ENCODE results near the gene KIF25. TPM values are rescaled to one million over a fixed set of nuclear protein-coding genes. Genes with fewer than 3 reads are reported as not detected.

KIF25 gene
- total RNA-seq, 1 donor from 2014 or later, result not detected

DNA sequence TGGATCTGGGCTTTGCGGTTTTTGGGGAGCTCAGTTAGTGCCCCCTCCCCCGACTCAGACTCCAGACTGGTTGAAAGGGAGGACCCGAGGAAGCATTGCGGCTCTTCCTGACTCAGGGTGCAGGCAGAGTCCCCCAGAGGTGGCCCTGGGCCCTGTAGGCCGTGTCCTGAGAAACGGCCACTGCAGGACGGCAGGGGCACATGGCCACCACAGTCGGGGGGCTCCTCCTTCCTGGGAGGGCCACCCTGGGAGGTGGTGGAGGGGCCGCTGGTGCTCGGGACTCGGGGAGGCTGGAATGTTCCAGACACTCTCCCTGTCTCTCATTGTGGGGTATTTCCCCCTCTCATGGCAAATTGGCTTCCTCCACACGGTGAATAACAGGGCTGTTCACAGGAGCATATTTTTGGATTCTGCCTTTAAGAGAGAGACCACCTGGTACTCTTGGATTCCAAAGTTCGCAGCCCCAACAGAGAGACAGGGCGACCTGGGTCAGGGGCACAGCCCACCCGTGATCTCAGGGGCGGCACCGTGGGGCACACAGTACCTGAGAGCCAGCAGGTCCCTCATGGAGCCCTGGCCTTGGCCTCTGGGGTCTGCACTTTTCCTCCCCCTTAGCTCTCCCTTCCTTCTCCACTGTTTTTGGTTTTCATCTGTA, 45.8 kb downstream of the KIF25 start:
- H3K4me1 Mint-ChIP-seq (ENCODE audit: unreplicated experiment), result peaks cover 9% of the 10 kb centered on the region
- H3K4me3 Mint-ChIP-seq (ENCODE audit: unreplicated experiment), result no peak overlapping the region
- DNase-seq (ENCODE audit: low spot score), result no peak
- TF ChIP-seq, protein P1, sequence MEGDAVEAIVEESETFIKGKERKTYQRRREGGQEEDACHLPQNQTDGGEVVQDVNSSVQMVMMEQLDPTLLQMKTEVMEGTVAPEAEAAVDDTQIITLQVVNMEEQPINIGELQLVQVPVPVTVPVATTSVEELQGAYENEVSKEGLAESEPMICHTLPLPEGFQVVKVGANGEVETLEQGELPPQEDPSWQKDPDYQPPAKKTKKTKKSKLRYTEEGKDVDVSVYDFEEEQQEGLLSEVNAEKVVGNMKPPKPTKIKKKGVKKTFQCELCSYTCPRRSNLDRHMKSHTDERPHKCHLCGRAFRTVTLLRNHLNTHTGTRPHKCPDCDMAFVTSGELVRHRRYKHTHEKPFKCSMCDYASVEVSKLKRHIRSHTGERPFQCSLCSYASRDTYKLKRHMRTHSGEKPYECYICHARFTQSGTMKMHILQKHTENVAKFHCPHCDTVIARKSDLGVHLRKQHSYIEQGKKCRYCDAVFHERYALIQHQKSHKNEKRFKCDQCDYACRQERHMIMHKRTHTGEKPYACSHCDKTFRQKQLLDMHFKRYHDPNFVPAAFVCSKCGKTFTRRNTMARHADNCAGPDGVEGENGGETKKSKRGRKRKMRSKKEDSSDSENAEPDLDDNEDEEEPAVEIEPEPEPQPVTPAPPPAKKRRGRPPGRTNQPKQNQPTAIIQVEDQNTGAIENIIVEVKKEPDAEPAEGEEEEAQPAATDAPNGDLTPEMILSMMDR (IDR thresholded peaks at IDR 0.05; ENCODE audit: unreplicated experiment), result no peak
- peaks cover 14% of the 10 kb centered on the region for H3K36me3 Mint-ChIP-seq (ENCODE audit: low read depth, unreplicated experiment)
- no peak overlapping the region for H3K27ac Mint-ChIP-seq (ENCODE audit: unreplicated experiment)
- H3K9me3 Mint-ChIP-seq (ENCODE audit: unreplicated experiment), result peaks cover 9% of the 10 kb centered on the region
- peaks cover 2% of the 10 kb centered on the region for H3K27me3 Mint-ChIP-seq (ENCODE audit: unreplicated experiment)

DNA sequence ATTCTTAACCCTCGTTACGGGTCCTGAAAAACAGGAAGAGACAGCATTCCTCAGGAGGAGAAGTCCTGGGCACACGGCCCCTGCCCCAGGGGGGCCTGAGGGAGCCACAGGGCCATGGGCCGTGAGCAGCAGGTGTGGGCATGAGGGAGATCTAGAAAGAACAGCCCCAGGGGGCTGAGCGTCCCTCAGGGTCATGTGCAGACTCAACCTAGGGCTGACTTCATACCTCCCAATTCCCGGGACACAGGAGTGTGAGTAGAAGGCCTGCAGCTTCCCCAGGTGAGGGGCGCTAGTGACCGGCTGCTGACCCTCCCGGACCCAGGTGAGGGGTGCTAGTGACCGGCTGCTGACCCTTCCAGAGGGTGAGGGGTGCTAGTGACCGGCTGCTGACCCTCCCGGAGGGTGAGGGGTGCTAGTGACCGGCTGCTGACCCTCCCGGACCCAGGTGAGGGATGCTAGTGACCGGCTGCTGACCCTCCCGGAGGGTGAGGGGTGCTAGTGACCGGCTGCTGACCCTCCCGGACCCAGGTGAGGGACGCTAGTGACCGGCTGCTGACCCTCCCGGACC, 46.5 kb downstream of the KIF25 start:
- H3K27me3 Mint-ChIP-seq (ENCODE audit: unreplicated experiment), result peaks cover 2% of the 10 kb centered on the region
- H3K36me3 Mint-ChIP-seq (ENCODE audit: low read depth, unreplicated experiment), result peaks cover 9% of the 10 kb centered on the region
- no peak for DNase-seq (ENCODE audit: low spot score)
- peaks cover 9% of the 10 kb centered on the region for H3K4me1 Mint-ChIP-seq (ENCODE audit: unreplicated experiment)
- no peak overlapping the region for H3K4me3 Mint-ChIP-seq (ENCODE audit: unreplicated experiment)
- peaks cover 9% of the 10 kb centered on the region for H3K9me3 Mint-ChIP-seq (ENCODE audit: unreplicated experiment)
- TF ChIP-seq, protein P1 (IDR thresholded peaks at IDR 0.05; ENCODE audit: unreplicated experiment), result no peak
- H3K27ac Mint-ChIP-seq (ENCODE audit: unreplicated experiment), result no peak overlapping the region

DNA sequence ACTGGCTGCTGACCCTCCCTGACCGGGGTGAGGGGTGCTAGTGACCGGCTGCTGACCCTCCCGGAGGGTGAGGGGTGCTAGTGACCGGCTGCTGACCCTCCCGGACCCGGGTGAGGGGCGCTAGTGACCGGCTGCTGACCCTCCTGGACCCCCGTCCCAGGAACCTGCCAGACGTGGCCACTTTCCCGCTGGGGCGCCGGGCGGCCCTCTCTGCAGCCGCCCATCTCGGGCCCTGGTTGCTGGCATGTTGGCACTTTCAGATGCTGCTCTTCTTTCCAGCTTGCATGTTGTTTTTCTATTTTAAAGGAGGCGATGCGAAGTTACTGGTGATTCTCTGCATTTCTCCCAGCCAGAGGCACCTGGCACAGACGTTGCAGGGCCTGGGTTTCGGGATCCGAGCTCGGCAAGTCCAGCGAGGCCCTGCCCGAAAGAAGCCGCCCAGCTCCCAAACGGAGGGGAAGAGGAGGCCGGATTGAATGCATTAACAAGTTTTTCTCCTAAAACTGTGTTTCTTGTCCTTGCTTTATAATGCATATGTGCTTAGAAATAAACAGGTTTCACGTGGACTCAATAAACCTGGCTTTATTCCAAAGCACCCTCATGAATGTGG, 47.2 kb downstream of the KIF25 start:
- H3K27me3 Mint-ChIP-seq (ENCODE audit: unreplicated experiment), result peaks cover 2% of the 10 kb centered on the region
- H3K27ac Mint-ChIP-seq (ENCODE audit: unreplicated experiment), result no peak overlapping the region
- no peak overlapping the region for H3K4me3 Mint-ChIP-seq (ENCODE audit: unreplicated experiment)
- TF ChIP-seq, protein P1 (IDR thresholded peaks at IDR 0.05; ENCODE audit: unreplicated experiment), result no peak
- peaks cover 9% of the 10 kb centered on the region for H3K36me3 Mint-ChIP-seq (ENCODE audit: low read depth, unreplicated experiment)
- H3K4me1 Mint-ChIP-seq (ENCODE audit: unreplicated experiment), result peaks cover 9% of the 10 kb centered on the region
- peaks cover 7% of the 10 kb centered on the region for H3K9me3 Mint-ChIP-seq (ENCODE audit: unreplicated experiment)
- DNase-seq (ENCODE audit: low spot score), result no peak

- Mint-ChIP-seq H3K4me3 (ENCODE audit: unreplicated experiment) (no peak overlapping the region), H3K27me3 (ENCODE audit: unreplicated experiment) (peaks cover 4% of the 10 kb centered on the region), H3K4me1 (ENCODE audit: unreplicated experiment) (peaks cover 9% of the 10 kb centered on the region), H3K27ac (ENCODE audit: unreplicated experiment) (no peak overlapping the region), H3K9me3 (ENCODE audit: unreplicated experiment) (peaks cover under 1% of the 10 kb centered on the region), H3K36me3 (ENCODE audit: low read depth, unreplicated experiment) (peaks cover 8% of the 10 kb centered on the region)
- TF ChIP-seq, protein P1 (IDR thresholded peaks at IDR 0.05; ENCODE audit: unreplicated experiment), result no peak
- no peak for DNase-seq (ENCODE audit: low spot score)
Measured at GRCh38 chr6:168045141-168045691, 47.7 kb downstream of the KIF25 start.

Data from endothelial cell (in vitro differentiated cells).